NCI-H1694 treated with DMSO at 0.1 percent for 48 hours (cell line): ENCODE results near the gene INTS14.

Source experiments
- DNase-seq: peaks from one replicate; lab custom pipeline; 2025; lab: John Stamatoyannopoulos, UW

Gene INTS14

DNA sequence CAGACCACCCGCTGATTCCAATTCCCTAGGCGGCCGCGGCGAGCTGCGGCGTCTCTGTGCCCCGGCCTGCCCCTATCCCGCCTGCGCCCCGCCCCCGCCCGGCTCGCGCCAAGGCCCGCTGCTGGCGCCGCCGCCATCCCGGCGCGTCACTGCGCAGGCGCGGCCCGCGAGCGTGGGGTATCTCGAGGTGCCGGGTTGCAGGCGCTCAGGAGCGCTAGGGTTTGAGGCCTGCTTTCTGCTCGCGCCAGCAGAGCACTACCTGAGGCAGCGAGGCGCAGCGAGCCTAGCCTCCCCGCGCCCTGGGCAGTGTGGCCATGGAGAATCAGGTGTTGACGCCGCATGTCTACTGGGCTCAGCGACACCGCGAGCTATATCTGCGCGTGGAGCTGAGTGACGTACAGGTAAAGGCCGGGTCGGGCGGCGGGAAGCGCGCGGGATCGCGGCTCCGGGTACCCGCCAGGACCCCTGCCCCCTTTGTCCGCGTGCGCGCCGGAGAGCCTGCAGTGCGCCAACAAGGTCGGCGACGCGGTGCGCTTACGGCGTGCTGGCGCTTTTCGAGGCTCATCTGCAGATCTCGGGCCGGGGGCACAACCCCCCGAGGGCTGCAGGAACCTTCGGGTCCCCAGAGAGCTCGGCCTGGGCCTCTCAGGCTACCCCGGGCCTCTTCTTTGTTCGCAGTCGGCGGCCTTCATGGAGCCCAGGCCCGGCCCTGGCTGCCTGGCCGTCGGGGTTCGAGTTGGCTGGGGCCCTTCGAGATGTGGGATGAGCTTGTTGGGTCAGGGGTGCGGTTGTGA, 80.4 kb downstream of the INTS14 start, which contains the start of gene HACD3:
HACD3 (plus strand) TSS at position 146 of the 794 bp plus-strand sequence; CDS start at position 315, 169 bp downstream.
- DNase-seq = peak; percentile 67

DNA sequence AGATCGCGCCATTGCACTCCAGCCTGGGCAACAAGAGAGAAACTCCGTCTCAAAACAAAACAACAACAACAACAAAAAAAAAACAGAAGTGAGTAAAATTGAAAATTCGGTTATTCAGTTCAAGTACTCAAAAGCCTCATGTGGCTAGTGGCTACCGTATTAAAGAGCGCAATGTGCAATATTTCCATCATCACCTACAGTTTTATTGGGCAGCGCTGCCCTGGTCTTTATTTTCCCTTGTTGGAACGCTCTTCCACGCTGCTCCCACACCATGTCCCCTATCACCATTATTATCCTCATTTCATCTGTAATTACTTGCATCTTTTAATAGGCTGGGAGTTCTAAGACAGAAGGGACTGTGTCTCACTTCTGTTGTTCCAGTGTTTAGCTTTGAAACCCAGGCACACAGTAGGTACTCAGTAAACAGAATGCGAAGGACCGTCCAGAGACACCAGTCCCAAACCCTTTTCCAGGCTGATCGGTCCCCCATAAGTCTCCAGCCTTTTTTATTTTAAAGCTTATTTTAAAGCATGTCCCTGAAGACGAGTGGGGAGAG, 81.1 kb downstream of the INTS14 start:
- DNase-seq = no peak
